K562 (cell line): ENCODE measurements around the gene GPRIN3. TPM values are rescaled to one million over a fixed set of nuclear protein-coding genes. Genes with fewer than 3 reads are reported as not detected.

Source experiments
- ATAC-seq: fragments of 200-7000 bp; cut with Tn5 transposase; 3 replicates; pipeline ENCODE4 v1.9.1; 2020; ENCODE audit warnings: moderate library complexity
- BruUV-seq: library from RNA; stranded (reverse); fragments of 400-500 nt; replicated peaks from 2 replicates; lab custom pipeline; 2021; lab: Mats Ljungman, UMichigan
- CTCF ChIA-PET: fragments of 300-600 bp; formaldehyde crosslinking; extraction: SDS; loops from one replicate; lab custom pipeline; 2021; ENCODE audit warnings: low intra/inter-chr PET ratio; lab: Yijun Ruan, JAX
- POLR2A ChIA-PET: fragments of 300-600, 350-650 bp; sonication (Branson Sonifier 250); formaldehyde crosslinking; extraction: SDS; loops from one replicate; lab custom pipeline; 2021; ENCODE audit warnings: antibody characterized with exemption, inconsistent platforms; lab: Yijun Ruan, JAX
- DNase-seq, 4 experiments: peaks; one replicate each; pipeline versions ENCODE4 v3.0.0 to v3.0.0-alpha.2; 2011 to 2018; ENCODE audit warnings: low spot score in 3 of 4, mixed read lengths in 3 of 4; ENCODE audit errors: extremely low read depth in 1 of 4
- FAIRE-seq: peaks from 2 replicates; lab custom pipeline; 2011; peaks lifted over from hg19 to GRCh38; lab: Jason Lieb, UNC
- H2AFZ ChIP-seq: 2 replicates; pipeline ENCODE4 v1.6.0; 2011; ENCODE audit warnings: low read depth, low read length, control low read depth, inconsistent platforms
- H3K27ac ChIP-seq: fragments of 200-600 bp; 3 replicates; pipeline ENCODE4 v1.8.0; 2011; ENCODE audit warnings: low read depth, mild to moderate bottlenecking, control low read depth, inconsistent platforms, low read length, moderate library complexity, mixed read lengths; ENCODE audit errors: extremely low read depth
- H3K27me3 ChIP-seq, 2 experiments: fragments of 300-600 bp in 1 of 2; 2 replicates in 1 of 2; 3 replicates in 1 of 2; pipeline versions ENCODE4 v1.6.0 to v1.8.0; 2011; ENCODE audit warnings: inconsistent platforms in 2 of 2, low read length in 2 of 2, mild to moderate bottlenecking in 1 of 2, mixed read lengths in 1 of 2, moderate library complexity in 1 of 2; ENCODE audit not compliant: control insufficient read depth in 2 of 2, insufficient read depth in 2 of 2
- H3K36me3 ChIP-seq: fragments of 300-600 bp; 3 replicates; pipeline ENCODE4 v1.8.0; 2011; ENCODE audit warnings: mild to moderate bottlenecking, low read length, inconsistent platforms; ENCODE audit not compliant: control insufficient read depth, insufficient read depth
- H3K4me1 ChIP-seq, 2 experiments: fragments of 200-600 bp in 1 of 2; replicated peaks in 1 of 2; 2 replicates in 1 of 2; 3 replicates in 1 of 2; pipeline versions ENCODE4 v1.5.1 to v1.8.0; 2011; ENCODE audit warnings: inconsistent platforms in 2 of 2, low read length in 2 of 2, mild to moderate bottlenecking in 1 of 2, mixed read lengths in 1 of 2, moderate library complexity in 1 of 2; ENCODE audit not compliant: control insufficient read depth in 2 of 2, insufficient read depth in 2 of 2
- H3K4me2 ChIP-seq: 2 replicates; pipeline ENCODE4 v1.6.1; 2011; ENCODE audit warnings: low read length, control low read depth, inconsistent platforms, mixed read lengths; ENCODE audit not compliant: insufficient read depth
- H3K4me3 ChIP-seq: fragments of 200-600 bp; sonication (generic), shearing (Covaris generic); 2 replicates; pipeline ENCODE4 v1.5.1; 2016; ENCODE audit warnings: control low read depth, inconsistent platforms
- H3K79me2 ChIP-seq: fragments of 200-600 bp; 3 replicates; pipeline ENCODE4 v1.8.0; 2011; ENCODE audit warnings: low read length, inconsistent platforms; ENCODE audit not compliant: control insufficient read depth, insufficient read depth
- H3K9ac ChIP-seq, 2 experiments: 2 replicates each; pipeline versions ENCODE4 v1.6.0 to v1.6.1; 2011; ENCODE audit warnings: low read depth in 2 of 2, low read length in 2 of 2, control low read depth in 1 of 2, inconsistent platforms in 1 of 2, mild to moderate bottlenecking in 1 of 2, mixed read lengths in 1 of 2; ENCODE audit not compliant: insufficient read depth in 1 of 2
- H3K9me1 ChIP-seq: one replicate; pipeline ENCODE4 v1.6.0; 2011; ENCODE audit warnings: inconsistent platforms, mild to moderate bottlenecking, low read length, moderate library complexity; ENCODE audit not compliant: control insufficient read depth, insufficient read depth
- H3K9me3 ChIP-seq: replicated peaks from 2 replicates; pipeline ENCODE4 v1.5.1; 2011; ENCODE audit warnings: low read depth, low read length, inconsistent platforms; ENCODE audit not compliant: control insufficient read depth, insufficient read depth
- H4K20me1 ChIP-seq: replicated peaks from 2 replicates; pipeline ENCODE4 v1.6.1; 2011; ENCODE audit warnings: low read length, inconsistent platforms, mixed read lengths; ENCODE audit not compliant: control insufficient read depth, insufficient read depth
- ZFP1 ChIP-seq: fragments of 450-650 bp; formaldehyde crosslinking; IDR thresholded peaks from 2 replicates; pipeline ENCODE4 v1.4.0; 2020; ENCODE audit warnings: mild to moderate bottlenecking, mixed read lengths
- WGBS: fragments of 100-300 bp; shearing (Covaris generic); methylation state at CpG from one replicate; pipeline ENCODE4 v1.1.6; 2016; ENCODE audit warnings: low coverage, mixed read lengths; ENCODE audit not compliant: insufficient coverage; ENCODE audit errors: missing lambda C conversion rate; 5-methylcytosine and 5-hydroxymethylcytosine counted together
- in situ Hi-C: fragments of 300-500 bp; cut with MboI; formaldehyde crosslinking; loops from 4 replicates; pipeline ENCODE4 v1.15.0; 2018; ENCODE audit warnings: inconsistent platforms, mixed read lengths
- intact Hi-C: fragments of 100-400 bp; cut with micrococcal nuclease; formaldehyde crosslinking; loops from 2 replicates; pipeline ENCODE4 v1.14.2; 2022
- polyA plus RNA-seq, 8 experiments: library from polyadenylated mRNA; depleted of rRNA in 4 of 8; stranded (reverse) in 5 of 8; unstranded in 3 of 8; fragments of >200 nt; fragmentation: Nextera tagmentation in 2 of 8; fragmentation: Illumina TruSeq in 1 of 8; extraction: Ambion mirVana in 2 of 8; extraction: Trizol in 1 of 8; gene quantifications; 2 replicates each; pipeline versions ENCODE4 v1.2.1 to v1.2.3, GENCODE V29; 2011 to 2014; ENCODE audit warnings: inconsistent platforms in 1 of 8, missing spikeins in 1 of 8
- total RNA-seq, 7 experiments: library from RNA; depleted of rRNA in 6 of 7; stranded (reverse); fragments of >200 nt in 6 of 7; fragmentation: Illumina TruSeq in 2 of 7; extraction: Trizol in 2 of 7; gene quantifications; 2 replicates each; pipeline versions ENCODE4 v1.2.1 to v1.2.3, GENCODE V29; 2011 to 2021; ENCODE audit warnings: low replicate concordance in 1 of 7
- TF ChIP-seq, protein P1 (sequence below), 2 experiments: IDR thresholded peaks in 1 of 2; conservative IDR thresholded peaks in 1 of 2; 2 replicates each; pipeline ENCODE4 v1.6.1; 2016; ENCODE audit warnings: low read depth in 2 of 2, mild to moderate bottlenecking in 1 of 2, missing compliant biosample characterization in 1 of 2, missing genetic modification characterization in 1 of 2, moderate library complexity in 1 of 2

Gene GPRIN3
- total and polyA plus RNA-seq, 9 of the 15 experiments (the other 6 are each of a cell fraction or from before 2014, with no cell fraction given) = 0.02 TPM; not detected in 8

- DNase-seq = no peak
- no TSS peak for BruUV-seq
- no peak overlapping the region for H3K4me3 ChIP-seq
- no peaks in the 10 kb centered on the region for H4K20me1 ChIP-seq
- no peak for TF ChIP-seq ZFP1 (CRISPR knock-in tag)
- TF ChIP-seq, protein P1, sequence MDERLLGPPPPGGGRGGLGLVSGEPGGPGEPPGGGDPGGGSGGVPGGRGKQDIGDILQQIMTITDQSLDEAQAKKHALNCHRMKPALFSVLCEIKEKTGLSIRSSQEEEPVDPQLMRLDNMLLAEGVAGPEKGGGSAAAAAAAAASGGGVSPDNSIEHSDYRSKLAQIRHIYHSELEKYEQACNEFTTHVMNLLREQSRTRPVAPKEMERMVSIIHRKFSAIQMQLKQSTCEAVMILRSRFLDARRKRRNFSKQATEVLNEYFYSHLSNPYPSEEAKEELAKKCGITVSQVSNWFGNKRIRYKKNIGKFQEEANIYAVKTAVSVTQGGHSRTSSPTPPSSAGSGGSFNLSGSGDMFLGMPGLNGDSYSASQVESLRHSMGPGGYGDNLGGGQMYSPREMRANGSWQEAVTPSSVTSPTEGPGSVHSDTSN (CRISPR knock-in tag; IDR thresholded peaks at IDR 0.05; ENCODE audit: low read depth) = no peak
- TF ChIP-seq, protein P1 (tag; conservative IDR thresholded peaks at IDR 0.05; ENCODE audit: low read depth) = peak; percentile 42; the same call in 1 of the 2 replicates
- TF ChIP-seq, all 486 proteins: peak for 1
- CTCF ChIA-PET = no interaction called here
- Histone ChIP-seq H3K4me1 (peaks cover 0 to 7% of the 10 kb centered on the region in 2 experiments; a peak in 2 of 5 replicates), H3K9me3 (no peaks in the 10 kb centered on the region), H3K27ac (no peak overlapping the region), H3K9ac (no peak overlapping the region), H3K36me3 (no peaks in the 10 kb centered on the region), H2AFZ (no peak overlapping the region), H3K9me1 (no peaks in the 10 kb centered on the region), H3K4me2 (no peak overlapping the region), H3K79me2 (no peaks in the 10 kb centered on the region), H3K27me3 (peaks cover 7 to 16% of the 10 kb centered on the region in 2 experiments; a peak in 3 of 5 replicates)
- WGBS = 1% methylated on average over 7 of the region's 7 CpGs
- in situ Hi-C loops (no loop called here), intact Hi-C loops (no loop called here)
- POLR2A ChIA-PET = no interaction called here
- no peak for FAIRE-seq
- no peak for ATAC-seq
Measured at GRCh38 chr4:89303177-89303576, 4.4 kb downstream of the GPRIN3 start.
